Body of pancreas (tissue), 4 donors: ENCODE results near the gene CCNL2. TPM values are rescaled to one million over a fixed set of nuclear protein-coding genes. Genes with fewer than 3 reads are reported as not detected.

Experiments used
- ATAC-seq: fragments of 150-250 bp; one replicate; pipeline ENCODE4 v1.9.1; 2016
- DNase-seq, 4 donors: peaks; one replicate each; pipeline ENCODE4 v3.0.0-alpha.2; 2019
- H3K27ac ChIP-seq, 4 donors: fragments of 200-600 bp; sonication (generic); 1 replicate in 3 of 4; 2 replicates in 1 of 4; pipeline versions ENCODE4 v1.5.1 to v1.6.1; 2016 to 2019; ENCODE audit warnings: mild to moderate bottlenecking in 1 of 4, mixed read lengths in 1 of 4, moderate library complexity in 1 of 4
- H3K27me3 ChIP-seq, 2 donors: fragments of 200-600 bp; sonication (generic); one replicate each; pipeline ENCODE4 v1.6.0; 2016; ENCODE audit warnings: mild to moderate bottlenecking in 1 of 2
- H3K36me3 ChIP-seq, 2 donors: fragments of 200-600 bp; sonication (generic); replicated peaks in 1 of 2; 2 replicates each; pipeline ENCODE4 v1.5.1; 2016; ENCODE audit warnings: low read depth in 2 of 2; ENCODE audit not compliant: insufficient read depth in 1 of 2
- H3K4me1 ChIP-seq: fragments of 200-600 bp; sonication (generic); one replicate; pipeline ENCODE4 v1.6.0; 2016
- H3K4me3 ChIP-seq, 2 donors: fragments of 200-600 bp; sonication (generic); 1 replicate in 1 of 2; 2 replicates in 1 of 2; pipeline ENCODE4 v1.5.1; 2016 to 2019
- H3K9me3 ChIP-seq, 3 donors: fragments of 200-600 bp; sonication (generic); 1 replicate in 2 of 3; 2 replicates in 1 of 3; pipeline ENCODE4 v1.5.1; 2016
- POLR2A ChIP-seq, 3 donors: fragments of 450-650 bp; IDR thresholded peaks; one replicate each; pipeline ENCODE4 v1.6.1; 2016; ENCODE audit warnings: antibody characterized with exemption in 3 of 3, mild to moderate bottlenecking in 2 of 3
- WGBS, 2 donors: methylation state at CpG; one replicate each; pipeline ENCODE4 v1.1.5; 2017; 5-methylcytosine and 5-hydroxymethylcytosine counted together
- intact Hi-C: fragments of 100-400 bp; cut with DNase I; formaldehyde crosslinking; loops from one replicate; pipeline ENCODE4 v1.15.1; 2023
- total RNA-seq, 2 donors: library from RNA; depleted of rRNA; stranded (reverse); fragments of >200 nt; gene quantifications; one replicate each; pipeline ENCODE4 v1.1.0, GENCODE V29; 2016
- TF ChIP-seq, protein P1 (sequence below), 7 experiments: fragments of 450-650 bp in 4 of 7; fragments of 200-600 bp in 3 of 7; sonication (generic) in 3 of 7; IDR thresholded peaks; one replicate each; pipeline ENCODE4 v1.5.1; 2016 to 2019; ENCODE audit warnings: antibody characterized with exemption in 7 of 7

CCNL2 gene
- total RNA-seq, 2 donors from 2014 or later = 225 to 246 TPM

DNA sequence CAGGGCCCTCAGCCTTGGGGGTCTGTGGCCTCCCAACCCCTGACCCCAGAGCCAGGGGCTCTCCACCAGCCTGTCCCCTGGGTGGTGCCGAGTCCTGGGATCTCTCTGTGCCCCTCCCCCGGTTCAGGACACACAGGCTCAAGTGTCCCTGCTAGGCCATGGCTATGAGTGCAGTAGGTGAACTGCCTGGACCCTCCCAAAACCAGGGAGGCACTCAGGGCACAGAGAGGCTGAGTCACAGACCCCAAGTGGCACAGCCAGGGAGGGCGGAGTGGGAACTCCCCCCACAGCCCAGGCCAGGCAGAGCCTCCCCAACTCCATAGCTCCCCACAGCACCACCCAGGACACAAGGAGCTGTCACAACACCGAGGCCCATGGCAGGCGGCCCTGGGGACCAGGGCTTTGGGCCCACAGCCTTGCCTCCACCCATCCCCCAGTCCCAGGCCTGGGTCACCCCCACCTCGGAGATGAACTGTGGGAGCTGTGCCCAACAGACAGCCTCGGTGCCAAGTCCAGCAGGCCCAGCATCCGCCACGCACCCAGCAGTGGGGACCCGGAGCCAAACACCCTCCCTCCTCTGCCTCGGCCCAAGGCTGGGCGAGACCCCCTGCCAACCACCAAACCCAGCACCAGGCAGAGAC is 53.2 kb downstream of the CCNL2 start:
- no peak overlapping the region for H3K4me3 ChIP-seq
- peaks cover 0 to 4% of the 10 kb centered on the region in 2 donors for H3K36me3 ChIP-seq
- H3K4me1 ChIP-seq = peaks cover 45% of the 10 kb centered on the region
- intact Hi-C loops = no loop called here
- no peak for TF ChIP-seq POLR2A (IDR thresholded peaks at IDR 0.05)
- TF ChIP-seq, protein P1, sequence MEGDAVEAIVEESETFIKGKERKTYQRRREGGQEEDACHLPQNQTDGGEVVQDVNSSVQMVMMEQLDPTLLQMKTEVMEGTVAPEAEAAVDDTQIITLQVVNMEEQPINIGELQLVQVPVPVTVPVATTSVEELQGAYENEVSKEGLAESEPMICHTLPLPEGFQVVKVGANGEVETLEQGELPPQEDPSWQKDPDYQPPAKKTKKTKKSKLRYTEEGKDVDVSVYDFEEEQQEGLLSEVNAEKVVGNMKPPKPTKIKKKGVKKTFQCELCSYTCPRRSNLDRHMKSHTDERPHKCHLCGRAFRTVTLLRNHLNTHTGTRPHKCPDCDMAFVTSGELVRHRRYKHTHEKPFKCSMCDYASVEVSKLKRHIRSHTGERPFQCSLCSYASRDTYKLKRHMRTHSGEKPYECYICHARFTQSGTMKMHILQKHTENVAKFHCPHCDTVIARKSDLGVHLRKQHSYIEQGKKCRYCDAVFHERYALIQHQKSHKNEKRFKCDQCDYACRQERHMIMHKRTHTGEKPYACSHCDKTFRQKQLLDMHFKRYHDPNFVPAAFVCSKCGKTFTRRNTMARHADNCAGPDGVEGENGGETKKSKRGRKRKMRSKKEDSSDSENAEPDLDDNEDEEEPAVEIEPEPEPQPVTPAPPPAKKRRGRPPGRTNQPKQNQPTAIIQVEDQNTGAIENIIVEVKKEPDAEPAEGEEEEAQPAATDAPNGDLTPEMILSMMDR (IDR thresholded peaks at IDR 0.05) = no peak
- DNase-seq (no peak), ATAC-seq (no peak)
- peak overlapping the region in 1 of 4 donors; percentile 79 for H3K27ac ChIP-seq
- WGBS, 2 donors = 44% methylated on average over 5 to 11 of the region's 12 CpGs
- no peaks in the 10 kb centered on the region for H3K27me3 ChIP-seq
- H3K9me3 ChIP-seq = no peaks in the 10 kb centered on the region

DNA sequence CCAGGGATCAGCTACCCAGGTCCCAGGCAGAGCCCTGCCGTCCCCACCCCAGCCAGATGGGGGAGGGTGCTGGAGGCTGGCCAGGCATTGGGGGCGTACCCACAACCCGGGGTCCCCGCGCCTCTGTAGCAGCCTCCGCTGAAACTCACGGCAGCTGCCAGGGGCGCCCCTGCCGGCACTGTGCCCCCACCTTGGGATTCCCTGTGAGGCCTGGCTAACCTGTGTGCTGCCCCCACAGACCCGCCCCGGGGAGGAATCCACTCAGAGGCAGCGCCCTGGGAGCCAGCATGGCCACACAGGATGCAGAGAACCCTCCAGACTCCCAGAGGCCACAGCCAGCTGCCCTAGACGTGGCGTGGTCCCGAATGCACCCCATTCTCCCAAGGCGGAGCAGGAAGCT is 53.8 kb downstream of the CCNL2 start:
- ATAC-seq (no peak), DNase-seq (no peak)
- TF ChIP-seq POLR2A (IDR thresholded peaks at IDR 0.05) = no peak
- TF ChIP-seq, protein P1 (IDR thresholded peaks at IDR 0.05) = no peak
- Histone ChIP-seq H3K9me3 (no peaks in the 10 kb centered on the region), H3K36me3 (peaks cover 0 to 4% of the 10 kb centered on the region in 2 donors), H3K4me3 (no peak overlapping the region), H3K27ac (no peak overlapping the region), H3K4me1 (peaks cover 45% of the 10 kb centered on the region), H3K27me3 (no peaks in the 10 kb centered on the region)
- WGBS, 2 donors = 72% methylated on average over 13 of the region's 16 CpGs; no CpG with 5 or more reads in 1 of the 2 donors
- intact Hi-C loops = no loop called here

DNA sequence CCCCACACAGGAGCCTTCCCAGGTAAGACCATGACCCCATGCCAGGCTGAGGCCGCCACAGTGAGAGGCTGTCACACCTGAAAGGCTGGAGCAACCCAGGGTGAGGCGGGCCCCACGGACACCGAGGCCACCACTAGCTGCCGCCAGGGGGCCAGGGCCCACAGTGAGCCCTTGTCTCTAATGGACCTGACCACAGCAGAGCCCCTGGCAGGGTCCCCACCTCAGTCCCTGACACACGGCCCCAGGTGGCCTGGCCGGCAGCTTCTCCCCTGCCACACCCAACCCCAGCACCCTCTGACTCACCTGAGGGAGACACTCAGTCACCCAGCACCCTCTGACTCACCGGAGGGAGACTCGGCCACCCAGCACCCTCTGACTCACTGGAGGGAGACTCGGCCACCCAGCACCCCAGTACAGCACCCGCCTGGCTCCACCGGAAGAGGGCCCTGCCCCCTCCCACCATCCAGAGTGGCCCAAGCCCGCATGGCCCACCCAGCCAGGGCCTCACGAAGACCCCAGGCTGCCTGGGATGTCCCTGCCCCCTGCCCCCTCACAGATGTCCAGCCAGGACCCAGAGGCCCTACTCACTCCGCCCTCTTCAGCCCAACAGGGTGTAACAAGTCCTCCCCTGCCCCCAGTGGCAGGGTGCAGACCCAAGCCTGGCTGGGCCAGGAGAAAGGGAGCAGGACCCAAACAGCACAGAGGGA is 54.3 kb downstream of the CCNL2 start:
- intact Hi-C loops = no loop called here
- Histone ChIP-seq H3K27me3 (no peaks in the 10 kb centered on the region), H3K36me3 (peaks cover 0 to 4% of the 10 kb centered on the region in 2 donors), H3K9me3 (no peaks in the 10 kb centered on the region), H3K4me1 (peaks cover 45% of the 10 kb centered on the region), H3K27ac (no peak overlapping the region), H3K4me3 (no peak overlapping the region)
- WGBS, 2 donors = 52% methylated on average over 12 of the region's 15 CpGs; no CpG with 5 or more reads in 1 of the 2 donors
- DNase-seq (peak in 2 of 4 donors; percentile 52), ATAC-seq (no peak)
- TF ChIP-seq, protein P1 (IDR thresholded peaks at IDR 0.05) = peak in 6 of 7 experiments; percentile 16 to 38 (median 32)
- TF ChIP-seq POLR2A (IDR thresholded peaks at IDR 0.05) = no peak

DNA sequence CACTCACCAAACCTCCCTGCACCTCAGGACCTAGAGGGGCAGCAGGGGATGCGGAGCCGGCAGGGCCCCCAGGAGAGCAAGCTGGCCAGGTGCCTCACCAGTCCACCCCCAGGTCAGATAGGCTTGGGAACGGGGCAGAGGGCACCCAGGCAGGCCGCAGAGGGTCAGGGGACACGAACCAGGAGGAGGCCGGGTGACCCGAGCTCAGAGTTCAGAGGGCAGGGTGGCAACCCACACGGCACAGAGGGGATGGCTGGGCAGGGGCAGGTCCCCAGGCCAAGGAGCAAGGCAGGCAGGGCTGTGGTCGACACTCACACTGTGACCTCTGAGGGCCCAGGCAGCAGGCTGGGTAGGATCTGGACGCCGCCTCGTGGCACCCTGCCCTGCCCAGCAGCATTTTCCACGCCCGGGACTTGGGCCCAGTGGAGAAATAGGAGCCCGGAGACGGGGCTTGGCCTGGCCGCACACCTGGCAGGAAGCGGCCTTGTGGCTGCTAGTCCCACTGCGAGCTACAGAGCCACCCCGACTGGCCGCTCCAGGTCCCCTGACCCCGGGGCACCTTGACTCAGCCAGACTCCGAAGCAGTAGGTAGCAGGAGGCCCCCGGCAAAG is 55.2 kb downstream of the CCNL2 start:
- no peak for ATAC-seq
- WGBS, 2 donors = 81 to 87% methylated on average over 3 to 24 of the region's 24 CpGs
- TF ChIP-seq, protein P1 (IDR thresholded peaks at IDR 0.05) = no peak
- no peak for TF ChIP-seq POLR2A (IDR thresholded peaks at IDR 0.05)
- DNase-seq = no peak
- Histone ChIP-seq H3K4me3 (no peak overlapping the region), H3K9me3 (no peaks in the 10 kb centered on the region), H3K27ac (no peak overlapping the region), H3K4me1 (peaks cover 45% of the 10 kb centered on the region), H3K36me3 (peaks cover 0 to 8% of the 10 kb centered on the region in 2 donors), H3K27me3 (no peaks in the 10 kb centered on the region)
- intact Hi-C loops = no loop called here
